ENCODE data around the gene LCN2. TPM values are rescaled to one million over a fixed set of nuclear protein-coding genes. Genes with fewer than 3 reads are reported as not detected.

Gene LCN2
- total and polyA plus RNA-seq, 9 of the 15 experiments (the other 6 are each of a cell fraction or from before 2014, with no cell fraction given), result 0.10 to 1.2 (median 0.44) TPM; not detected in 1

GRCh38 chr9:128169925-128170324, 20.7 kb downstream of the LCN2 start:
- Histone ChIP-seq H3K4me2 (ENCODE audit: insufficient read depth, low read length) (no peak overlapping the region), H3K36me3 (ENCODE audit: control insufficient read depth, insufficient read depth, low read length) (peaks cover 75% of the 10 kb centered on the region), H3K9me3 (replicated peaks; ENCODE audit: control insufficient read depth, insufficient read depth, low read depth, low read length) (no peaks in the 10 kb centered on the region), H3K79me2 (ENCODE audit: control insufficient read depth, insufficient read depth, low read length) (no peaks in the 10 kb centered on the region), H3K27me3 (ENCODE audit: control insufficient read depth in 2 of 2, insufficient read depth in 2 of 2, low read length in 2 of 2) (no peaks in the 10 kb centered on the region), H3K4me1 (replicated peaks in 1 of 2; ENCODE audit: control insufficient read depth in 2 of 2, insufficient read depth in 2 of 2, low read length in 2 of 2) (peaks cover 0 to 11% of the 10 kb centered on the region in 2 experiments; a peak in 3 of 5 replicates), H3K4me3 (no peak overlapping the region), H3K9ac (ENCODE audit: insufficient read depth in 1 of 2, low read depth in 2 of 2, low read length in 2 of 2) (peak overlapping the region in 1 of 2 experiments; percentile 76; a peak in 1 of 4 replicates), H3K27ac (ENCODE audit: extremely low read depth, low read depth, low read length) (no peak overlapping the region), H2AFZ (ENCODE audit: low read depth, low read length) (no peak overlapping the region), H4K20me1 (replicated peaks; ENCODE audit: control insufficient read depth, insufficient read depth, low read length) (0 out of 2 replicates have a peak, but pooled peaks cover 4% of the 10 kb centered on the region), H3K9me1 (ENCODE audit: control insufficient read depth, insufficient read depth, low read length) (no peaks in the 10 kb centered on the region)
- CTCF ChIA-PET (ENCODE audit: low intra/inter-chr PET ratio), result no interaction called here
- no peak for ATAC-seq
- 86% methylated on average over 8 of the region's 8 CpGs for WGBS (ENCODE audit: insufficient coverage, low coverage, missing lambda C conversion rate)
- POLR2A ChIA-PET, result interaction anchor here (0.6 to 12.6 kb wide), 8 partner anchors 6 to 1040 kb away, joined by 3 to 155 read pairs (median 4); partner anchors contain the start of gene BBLN
- FAIRE-seq, result no peak
- no peak for DNase-seq (ENCODE audit: extremely low read depth in 1 of 4, low spot score in 3 of 4)
- no TSS peak for BruUV-seq (replicated peaks)
- TF ChIP-seq KDM2B (CRISPR knock-in tag; IDR thresholded peaks at IDR 0.05) (no peak), ZNF395 (CRISPR knock-in tag; IDR thresholded peaks at IDR 0.05) (no peak), ETV5 (CRISPR knock-in tag; IDR thresholded peaks at IDR 0.05; ENCODE audit: low read depth) (no peak), ZNF766 (CRISPR knock-in tag; conservative IDR thresholded peaks at IDR 0.05) (no peak), NCOA1 (IDR thresholded peaks at IDR 0.05; ENCODE audit: low read depth) (no peak), VEZF1 (CRISPR knock-in tag; IDR thresholded peaks at IDR 0.05) (no peak), RUNX1 (IDR thresholded peaks at IDR 0.05; ENCODE audit: low read depth) (no peak), MAZ (CRISPR knock-in tag; conservative IDR thresholded peaks at IDR 0.05 in 1 of 2, IDR thresholded peaks at IDR 0.05 in 1 of 2) (no peak), GTF2F1 (IDR thresholded peaks at IDR 0.05; ENCODE audit: low read depth, low read length) (no peak), ZNF699 (CRISPR knock-in tag; IDR thresholded peaks at IDR 0.05; ENCODE audit: insufficient replicate concordance) (no peak), STAG1 (CRISPR knock-in tag; IDR thresholded peaks at IDR 0.05; ENCODE audit: borderline replicate concordance) (no peak)
- in situ Hi-C loops (cut with MboI) (loop anchor here (10.0 kb wide), 1 partner anchor 525 kb away; no protein-coding TSS in a partner anchor), intact Hi-C loops (cut with micrococcal nuclease) (loop anchor here (5.0 kb wide), 1 partner anchor 502 kb away; no protein-coding TSS in a partner anchor)
